GM18505 (cell line): ENCODE results near the gene DNM2.

Experiments
- ATAC-seq: cut with Tn5 transposase; IDR thresholded peaks from one replicate; pipeline ENCODE4 v1.9.1; 2021; ENCODE audit not compliant: unreplicated experiment
- POLR2A ChIP-seq: IDR thresholded peaks from 4 replicates; pipeline ENCODE4 v1.6.1; 2011; ENCODE audit warnings: borderline replicate concordance; ENCODE audit not compliant: insufficient read depth, insufficient read length; ENCODE audit errors: extremely low read depth

Gene DNM2

DNA sequence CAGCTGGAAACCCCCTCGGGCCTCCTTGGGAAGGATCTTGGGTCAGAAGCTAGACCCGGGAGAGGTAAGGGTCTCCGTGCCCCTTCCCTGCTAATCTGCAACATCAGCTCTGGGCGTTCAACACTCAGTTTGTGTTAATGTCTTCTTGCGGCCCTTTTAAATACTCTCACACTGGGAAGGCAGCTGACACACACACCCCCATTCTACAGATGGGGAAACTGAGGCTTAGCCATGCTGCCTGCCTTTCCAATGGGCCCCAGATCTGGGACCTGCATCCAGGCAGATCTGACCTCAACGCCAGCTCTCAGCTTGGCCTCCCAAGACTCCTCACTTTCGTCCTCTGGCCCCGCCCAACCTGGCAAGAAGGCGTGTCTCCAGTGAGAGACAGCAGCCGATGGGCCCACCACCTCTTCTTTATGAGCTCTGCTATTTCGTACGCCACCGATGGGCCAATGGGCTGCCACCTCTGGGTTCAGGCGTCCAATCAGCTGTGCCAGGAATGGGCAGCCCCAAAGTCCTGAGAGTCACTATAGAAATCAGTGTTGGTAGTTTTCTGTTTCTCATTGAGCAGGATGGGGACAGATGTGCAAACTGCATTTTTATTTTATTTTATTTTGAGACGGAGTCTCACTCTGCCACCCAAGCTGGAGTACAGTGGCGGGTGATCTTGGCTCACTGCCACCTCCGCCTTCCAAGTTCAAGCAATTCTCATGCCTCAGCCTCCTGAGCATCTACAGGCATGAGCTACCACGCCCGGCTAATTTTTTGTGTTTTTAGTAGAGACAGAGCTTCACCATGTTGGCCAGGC is 43.8 kb downstream of the DNM2 start:
- TF ChIP-seq POLR2A: no peak
- ATAC-seq: no peak

DNA sequence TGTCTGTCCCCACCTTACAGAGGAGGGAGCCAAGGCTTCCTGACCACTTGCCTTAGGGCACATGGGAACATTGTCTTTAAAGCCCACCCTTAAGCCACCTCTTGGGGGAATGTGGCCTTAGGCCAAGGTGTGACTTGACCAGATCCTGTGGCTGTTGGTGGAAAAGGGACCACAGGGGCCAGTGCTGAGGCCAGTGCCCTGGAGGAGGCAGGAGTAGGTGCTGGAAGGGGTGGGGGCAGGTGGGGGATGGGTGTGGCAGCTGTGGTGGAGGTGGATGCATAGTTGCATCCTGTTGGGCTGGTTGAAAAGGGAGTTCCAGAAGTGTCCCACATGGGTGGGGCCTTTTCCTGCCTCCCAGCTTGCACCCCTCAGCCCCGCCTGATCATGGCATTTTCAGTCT is 44.8 kb downstream of the DNM2 start:
- no peak for TF ChIP-seq POLR2A
- ATAC-seq: no peak

DNA sequence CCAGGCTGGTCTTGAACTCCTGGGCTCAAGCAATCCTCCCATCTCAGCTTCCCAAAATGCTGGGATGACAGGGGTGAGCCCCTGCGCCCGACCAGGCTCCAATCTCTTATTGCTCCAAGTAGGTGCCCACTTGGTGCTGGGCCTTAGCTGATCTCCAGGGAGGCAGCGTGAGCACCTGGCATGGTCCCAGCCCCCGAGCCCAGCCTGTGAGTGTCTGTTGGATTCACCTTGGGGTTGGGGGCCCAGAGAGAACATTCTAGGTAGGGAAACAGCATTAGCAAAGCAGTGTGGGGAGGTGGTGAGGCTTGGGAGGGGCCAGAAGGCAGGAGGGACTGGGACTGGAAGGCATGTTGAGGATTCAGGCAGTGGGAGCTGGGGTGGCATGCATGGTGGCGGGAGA is 45.5 kb downstream of the DNM2 start:
- TF ChIP-seq POLR2A: no peak
- ATAC-seq: no peak

DNA sequence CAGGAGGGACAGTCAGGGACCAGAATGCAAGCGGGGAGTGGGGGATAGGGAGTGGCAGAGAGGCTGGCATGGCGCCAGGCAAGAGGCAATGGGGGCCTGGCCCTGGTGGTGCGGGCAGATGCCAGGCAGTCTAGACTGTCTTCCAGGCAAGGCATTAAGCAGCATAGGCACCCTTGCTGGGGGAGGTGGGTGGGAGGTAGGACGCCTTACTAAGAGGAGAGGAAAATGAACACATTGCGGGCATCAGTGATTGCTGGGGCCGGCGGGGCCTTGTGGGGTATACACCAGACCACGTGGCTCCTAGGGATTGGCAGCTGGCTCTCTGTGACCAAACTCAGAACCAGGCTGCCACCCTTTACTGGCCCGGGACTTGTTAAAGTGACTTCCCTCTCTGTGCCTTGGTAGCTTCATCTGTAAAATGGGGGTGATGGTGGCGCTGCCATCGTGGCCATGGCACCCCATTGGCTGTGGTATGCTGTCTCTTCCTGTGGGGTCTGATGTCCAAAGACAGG is 46.0 kb downstream of the DNM2 start:
- no peak for ATAC-seq
- no peak for TF ChIP-seq POLR2A

DNA sequence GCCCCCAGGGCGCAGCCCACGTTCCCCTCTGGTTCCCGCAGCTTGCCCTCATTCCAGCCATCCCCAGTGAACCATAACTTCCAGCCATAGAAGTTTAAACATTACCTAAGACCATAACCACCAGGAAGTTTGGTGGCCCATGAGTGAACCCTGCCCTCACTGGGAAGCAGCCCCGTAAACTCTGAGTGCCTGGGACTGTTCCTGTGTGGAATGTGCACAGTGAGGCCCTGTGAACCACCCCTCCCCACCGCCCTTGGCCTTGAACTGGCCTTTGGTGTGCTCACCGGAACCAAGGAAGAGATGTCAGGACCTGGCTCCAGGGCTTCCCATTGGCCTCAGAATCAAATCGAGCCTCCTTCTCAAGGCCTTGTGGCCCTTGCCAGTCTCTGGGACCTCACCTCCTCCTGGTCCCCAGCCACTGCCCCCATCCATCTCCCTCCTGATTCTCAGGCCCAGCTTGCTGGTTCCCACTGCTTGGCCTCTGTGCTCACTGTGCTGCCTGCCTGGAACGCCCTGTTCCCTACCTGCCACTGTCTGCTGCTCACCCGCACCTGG is 46.5 kb downstream of the DNM2 start:
- no peak for ATAC-seq
- no peak for TF ChIP-seq POLR2A

DNA sequence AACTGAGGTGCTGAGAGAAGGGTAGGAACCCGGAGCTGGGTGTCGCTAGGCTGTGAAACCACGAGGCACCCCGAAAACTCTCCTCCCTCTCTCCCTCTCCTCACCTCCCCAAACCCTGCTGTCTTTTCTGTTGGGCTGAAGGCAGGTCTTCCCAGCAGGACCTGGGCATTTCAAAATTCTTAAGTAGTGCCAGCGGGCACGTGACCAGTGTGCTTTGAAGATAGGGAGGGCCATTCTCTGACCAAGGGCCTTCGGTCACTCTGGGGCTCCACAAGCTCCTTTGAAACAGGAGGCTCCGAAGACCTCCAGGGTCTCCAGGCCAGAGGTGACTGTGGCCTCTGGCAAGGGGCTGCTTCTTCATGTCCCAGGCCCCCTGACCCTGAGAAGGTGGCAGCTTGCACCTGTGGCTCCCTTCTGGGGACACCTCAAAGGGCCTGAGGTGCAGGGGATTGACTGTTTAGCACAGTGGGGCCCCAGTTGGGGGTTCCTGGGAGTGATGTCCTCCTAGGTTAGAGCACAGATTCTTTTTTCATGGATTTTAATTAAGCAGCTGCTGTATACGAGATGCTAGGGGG is 48.3 kb downstream of the DNM2 start:
- no peak for TF ChIP-seq POLR2A
- ATAC-seq: no peak

DNA sequence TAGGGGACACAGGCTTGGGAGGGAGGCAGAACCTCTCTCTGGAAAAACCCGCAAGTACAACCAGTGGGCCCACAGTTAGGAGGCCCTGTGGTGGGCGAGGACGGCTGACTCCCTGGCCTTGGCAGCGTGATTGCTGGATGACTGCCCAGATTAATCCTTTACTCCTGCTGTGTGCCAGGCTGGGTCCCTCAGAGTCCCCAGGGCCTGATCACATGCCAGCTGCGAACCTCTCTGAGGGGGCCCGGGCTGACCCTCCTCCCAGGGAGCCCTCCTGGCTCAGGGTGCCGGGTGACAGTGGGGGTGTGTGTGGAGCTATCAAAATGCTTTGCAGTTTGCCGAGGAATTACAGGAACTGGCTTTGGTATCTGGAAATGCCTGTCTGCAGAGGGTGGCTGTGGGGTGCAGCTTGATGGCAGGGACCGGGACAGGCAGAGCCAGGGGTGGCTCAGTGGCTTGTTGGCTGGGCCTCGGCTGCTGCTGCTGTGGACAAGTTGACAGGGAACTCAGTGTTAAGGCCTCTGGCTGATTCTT is 48.9 kb downstream of the DNM2 start:
- no peak for ATAC-seq
- TF ChIP-seq POLR2A: no peak

DNA sequence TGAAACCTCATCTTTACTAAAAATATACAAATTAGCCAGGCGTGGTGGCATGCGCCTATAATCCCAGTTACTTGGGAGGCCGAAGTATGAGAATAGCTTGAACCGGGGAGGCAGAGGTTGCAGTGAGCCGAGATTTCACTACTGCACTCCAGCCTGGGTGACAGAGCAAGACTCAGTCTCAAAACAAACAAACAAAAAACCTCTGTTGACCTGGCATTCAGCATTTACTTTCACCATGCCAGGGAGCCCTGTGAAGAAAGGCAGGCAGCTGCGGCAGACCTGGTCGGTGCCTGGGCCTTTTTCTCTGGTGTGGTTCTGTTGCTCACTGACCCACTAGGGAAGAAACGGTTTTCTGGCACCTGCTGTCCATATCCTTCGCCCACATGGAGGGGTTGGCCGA is 49.8 kb downstream of the DNM2 start:
- ATAC-seq: no peak
- TF ChIP-seq POLR2A: no peak

DNA sequence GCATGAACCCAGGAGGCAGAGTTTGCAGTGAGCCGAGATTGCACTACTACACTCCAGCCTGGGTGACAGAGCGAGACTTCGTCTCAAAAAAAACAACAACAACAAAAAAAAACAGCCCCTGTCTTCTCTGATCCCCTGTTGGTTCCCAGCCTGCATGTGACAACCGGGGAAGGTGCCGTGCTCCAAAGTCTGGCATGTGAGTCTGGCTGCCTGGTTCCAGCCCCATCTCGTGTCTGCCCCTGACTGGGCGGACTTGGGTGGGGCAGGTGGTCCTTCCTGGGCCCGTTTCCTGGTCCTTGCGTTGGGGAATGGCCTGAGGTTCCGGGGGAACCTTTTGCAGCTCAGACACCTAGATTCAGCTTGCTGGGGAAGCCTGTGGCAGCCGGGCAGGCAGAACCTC is 50.5 kb downstream of the DNM2 start:
- no peak for ATAC-seq
- no peak for TF ChIP-seq POLR2A

DNA sequence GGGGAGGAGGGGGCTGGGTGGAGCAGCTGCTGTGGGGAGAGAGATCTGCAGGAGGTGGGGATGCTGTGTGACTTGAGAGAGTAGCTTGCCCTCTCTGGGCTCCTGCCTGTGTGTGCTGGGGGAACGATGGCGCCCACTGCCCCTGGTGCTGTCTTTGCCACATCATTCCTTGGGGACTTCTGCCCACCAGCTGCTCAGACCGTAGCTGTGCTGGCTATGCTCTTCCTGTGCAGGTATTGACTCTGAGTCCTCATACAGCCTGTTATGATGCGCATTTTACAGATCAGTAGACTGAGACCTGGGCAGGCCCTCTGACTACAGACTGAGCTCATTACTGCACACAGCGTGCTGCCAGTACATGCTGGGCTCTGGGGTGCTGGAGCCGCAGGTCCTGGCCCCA is 51.1 kb downstream of the DNM2 start:
- TF ChIP-seq POLR2A: no peak
- no peak for ATAC-seq

DNA sequence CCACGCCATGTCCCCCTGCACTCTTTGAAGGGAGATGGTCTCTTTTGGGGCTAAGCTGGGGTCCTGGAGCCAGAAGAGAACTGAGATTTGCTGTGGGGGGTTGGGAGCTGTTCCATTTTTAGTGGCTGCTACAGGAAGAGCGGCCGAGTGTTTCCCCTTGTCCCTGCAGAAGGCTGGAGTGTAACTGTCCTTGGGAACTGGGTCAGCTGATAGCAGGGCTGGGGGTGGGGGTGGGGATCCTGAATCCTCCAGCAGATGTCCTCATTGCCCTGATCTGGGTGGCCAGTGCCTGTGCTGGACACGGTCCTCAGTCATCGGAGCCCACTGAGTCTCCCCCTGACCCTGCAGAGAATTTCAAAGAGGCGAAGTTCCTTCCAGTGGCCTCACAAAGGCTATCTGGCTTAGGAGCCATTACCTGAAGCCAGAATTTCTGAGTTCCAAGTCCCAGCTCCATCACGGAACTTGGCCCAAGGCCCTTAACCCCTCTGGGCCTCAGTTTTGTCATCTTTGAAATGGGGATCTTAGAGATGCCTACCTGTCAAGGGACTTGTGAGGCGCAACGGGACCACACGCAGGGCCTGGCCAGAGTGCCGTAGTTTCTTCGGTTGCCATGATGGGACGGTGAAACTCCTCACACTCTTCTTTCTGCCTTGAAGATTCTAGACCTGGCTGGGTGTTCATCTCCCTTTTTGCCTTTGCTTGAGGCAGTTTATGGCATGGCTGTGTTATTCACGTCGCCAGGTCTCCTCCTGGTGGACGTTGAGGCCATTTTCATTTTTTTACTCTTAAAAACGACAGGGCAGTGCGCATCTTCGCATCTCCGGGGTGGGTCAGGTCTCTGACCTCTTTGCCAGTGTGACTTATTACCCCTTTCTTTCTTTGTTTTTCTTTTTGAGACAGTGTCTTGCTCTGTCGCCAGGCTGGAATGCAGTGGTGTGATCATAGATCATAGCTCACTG is 51.9 kb downstream of the DNM2 start:
- TF ChIP-seq POLR2A: no peak
- no peak for ATAC-seq

DNA sequence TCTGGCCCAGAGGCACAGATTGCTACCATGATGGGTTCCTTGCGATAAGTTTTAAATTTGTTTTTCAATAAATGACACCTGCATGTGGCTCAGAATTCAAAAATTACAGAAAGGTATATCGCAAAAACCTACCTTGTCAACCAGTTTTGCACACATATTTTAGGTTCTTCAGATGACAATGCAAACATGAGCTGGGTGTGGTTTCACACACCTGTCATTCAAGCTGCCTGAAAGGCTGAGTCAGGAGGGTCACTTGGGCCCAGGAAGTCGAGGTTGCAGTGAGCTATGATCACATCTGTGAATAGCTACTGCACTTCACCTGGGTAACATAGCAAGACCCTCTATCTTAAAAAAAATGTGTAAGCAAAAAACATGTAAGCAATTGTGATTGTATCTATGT is 56.1 kb downstream of the DNM2 start:
- TF ChIP-seq POLR2A: no peak
- no peak for ATAC-seq

DNA sequence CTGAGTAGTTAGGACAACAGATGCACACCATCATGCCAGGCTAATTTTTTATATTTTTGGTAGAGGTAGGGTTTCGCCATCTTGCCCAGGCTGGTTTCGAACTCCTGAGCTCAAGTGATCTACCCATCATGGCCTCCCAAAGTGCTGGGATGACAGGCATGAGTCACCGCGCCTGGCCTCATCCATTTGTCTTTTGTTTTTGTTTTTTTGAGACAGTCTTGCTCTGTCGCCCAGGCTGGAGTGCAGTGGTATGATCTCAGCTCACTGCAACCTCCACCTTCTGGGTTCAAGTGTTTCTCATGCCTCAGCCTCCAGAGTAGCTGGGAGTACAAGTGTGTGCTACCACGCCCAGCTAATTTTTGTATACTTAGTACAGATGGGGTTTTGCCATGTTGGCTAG is 57.0 kb downstream of the DNM2 start:
- ATAC-seq: no peak

More for the DNA sequence above, 57.0 kb downstream of the DNM2 start:
- TF ChIP-seq POLR2A: no peak
